IMR-90 (cell line): ENCODE measurements around the gene DOCK9.

Source experiments
- CTCF ChIP-seq: conservative IDR thresholded peaks from 2 replicates; pipeline ENCODE4 v1.5.1; 2012; ENCODE audit warnings: mild to moderate bottlenecking, low read depth, low read length, improper control_type of control experiment
- ELK1 ChIP-seq: fragments of 150-350 bp; IDR thresholded peaks from 2 replicates; pipeline ENCODE4 v1.6.1; 2016; ENCODE audit warnings: low read depth, mild to moderate bottlenecking, low read length, moderate library complexity, borderline replicate concordance
- POLR2A ChIP-seq: IDR thresholded peaks from 2 replicates; pipeline ENCODE4 v1.6.1; 2012; ENCODE audit warnings: mild to moderate bottlenecking, low read depth, low read length

- TF ChIP-seq CTCF (no peak), ELK1 (no peak), POLR2A (no peak)
Observed at GRCh38 chr13:98838776-98839175, 139.1 kb downstream of the DOCK9 start.
